ENCODE data around the gene FAM181A.

The FAM181A gene

DNA sequence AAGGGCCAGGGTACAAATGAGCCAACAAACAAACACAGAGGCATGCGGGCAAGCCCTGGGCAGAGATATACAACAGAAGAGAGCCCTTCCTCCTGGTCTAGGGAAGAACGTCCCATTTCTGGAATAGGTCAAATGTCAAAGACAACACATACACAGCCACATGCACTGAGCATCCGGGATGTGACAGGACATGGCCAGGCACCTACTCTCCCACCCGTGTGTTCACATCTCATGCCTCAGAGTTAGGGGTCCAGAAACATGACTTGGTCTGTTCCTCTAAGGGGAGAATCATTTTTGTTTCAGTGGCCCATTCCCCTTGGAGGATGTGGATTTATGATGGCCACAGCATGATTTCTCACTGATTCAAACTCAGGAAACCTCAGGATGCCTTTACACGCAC is 50.0 kb downstream of the FAM181A start:
- TF ChIP-seq, protein P1, sequence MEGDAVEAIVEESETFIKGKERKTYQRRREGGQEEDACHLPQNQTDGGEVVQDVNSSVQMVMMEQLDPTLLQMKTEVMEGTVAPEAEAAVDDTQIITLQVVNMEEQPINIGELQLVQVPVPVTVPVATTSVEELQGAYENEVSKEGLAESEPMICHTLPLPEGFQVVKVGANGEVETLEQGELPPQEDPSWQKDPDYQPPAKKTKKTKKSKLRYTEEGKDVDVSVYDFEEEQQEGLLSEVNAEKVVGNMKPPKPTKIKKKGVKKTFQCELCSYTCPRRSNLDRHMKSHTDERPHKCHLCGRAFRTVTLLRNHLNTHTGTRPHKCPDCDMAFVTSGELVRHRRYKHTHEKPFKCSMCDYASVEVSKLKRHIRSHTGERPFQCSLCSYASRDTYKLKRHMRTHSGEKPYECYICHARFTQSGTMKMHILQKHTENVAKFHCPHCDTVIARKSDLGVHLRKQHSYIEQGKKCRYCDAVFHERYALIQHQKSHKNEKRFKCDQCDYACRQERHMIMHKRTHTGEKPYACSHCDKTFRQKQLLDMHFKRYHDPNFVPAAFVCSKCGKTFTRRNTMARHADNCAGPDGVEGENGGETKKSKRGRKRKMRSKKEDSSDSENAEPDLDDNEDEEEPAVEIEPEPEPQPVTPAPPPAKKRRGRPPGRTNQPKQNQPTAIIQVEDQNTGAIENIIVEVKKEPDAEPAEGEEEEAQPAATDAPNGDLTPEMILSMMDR (IDR thresholded peaks at IDR 0.05; ENCODE audit: low read depth, low read length) = no peak
- DNase-seq (ENCODE audit: extremely low read depth, low read depth) = no peak

DNA sequence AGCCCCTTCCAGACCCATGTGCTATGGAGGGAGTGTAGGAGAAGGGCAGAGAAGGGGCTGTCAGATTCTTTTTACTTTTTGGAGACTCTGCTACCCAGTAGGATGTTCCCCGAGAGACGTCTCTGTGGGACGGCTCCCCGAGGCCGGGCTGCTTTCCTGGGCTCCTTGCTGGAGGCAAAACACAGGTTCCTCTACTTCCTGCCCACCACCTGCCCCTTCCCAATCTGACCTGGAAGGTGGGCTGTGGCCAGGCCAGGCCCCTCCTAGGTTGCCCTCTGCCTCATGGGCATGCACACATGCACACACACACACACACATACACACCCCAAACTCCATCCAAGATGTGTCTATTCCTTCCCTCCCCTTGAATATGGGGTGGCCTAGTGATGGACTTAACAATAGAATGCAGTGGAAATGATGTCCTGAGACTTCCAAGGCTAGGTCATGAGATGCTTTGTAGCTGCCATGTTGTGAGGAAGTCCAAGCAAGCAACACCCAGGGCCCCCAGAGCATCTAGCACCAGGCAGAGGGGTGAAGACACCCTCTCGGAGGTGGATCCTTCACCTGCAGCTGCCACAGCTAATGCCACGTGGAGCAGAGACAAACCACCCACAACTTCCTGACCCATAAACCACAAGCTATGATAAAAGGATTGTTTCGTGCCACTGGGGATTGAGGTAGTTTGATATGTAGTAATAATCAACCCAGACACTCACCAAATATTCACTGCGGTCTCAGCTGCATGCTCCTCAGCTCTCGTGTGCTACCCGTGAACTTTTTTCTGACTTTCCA is 50.8 kb downstream of the FAM181A start:
- TF ChIP-seq, protein P1 (IDR thresholded peaks at IDR 0.05; ENCODE audit: low read depth, low read length) = no peak
- DNase-seq (ENCODE audit: extremely low read depth, low read depth) = no peak

DNA sequence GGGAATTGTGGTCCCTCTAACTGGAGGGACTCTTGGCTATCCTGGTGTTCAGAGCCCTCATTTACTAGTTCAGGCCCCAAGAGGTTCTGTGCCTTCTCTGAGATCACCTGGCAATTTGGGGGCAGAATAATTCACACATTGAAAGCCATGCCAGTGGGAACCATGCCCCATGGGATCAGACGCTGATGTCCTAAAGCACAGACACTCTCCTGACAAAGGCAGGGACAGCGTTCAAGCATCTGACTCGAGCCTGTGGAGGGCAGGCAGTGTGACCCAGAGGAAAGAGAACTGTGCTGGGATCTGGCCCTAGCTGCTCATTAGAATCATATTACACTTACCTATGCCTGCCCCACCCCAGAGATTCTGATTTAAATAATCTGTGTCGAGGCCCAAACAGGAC is 51.6 kb downstream of the FAM181A start:
- TF ChIP-seq, protein P1 (IDR thresholded peaks at IDR 0.05; ENCODE audit: low read depth, low read length) = no peak
- no peak for DNase-seq (ENCODE audit: extremely low read depth, low read depth)
